MM.1S (cell line): ENCODE data around the gene NCS1.

Experiments
- DNase-seq: peaks from one replicate; pipeline ENCODE4 v3.0.0-alpha.2; 2015
- H2AFZ ChIP-seq: fragments of 300-600 bp; sonication (generic); 2 replicates; pipeline ENCODE4 v1.6.0; 2016; ENCODE audit warnings: antibody characterized with exemption, low read length
- H3F3A ChIP-seq: fragments of 300-600 bp; sonication (generic); 2 replicates; pipeline ENCODE4 v1.6.1; 2016; ENCODE audit warnings: mild to moderate bottlenecking, antibody characterized with exemption, low read length, moderate library complexity, mixed read lengths; ENCODE audit not compliant: insufficient read depth
- H3K27ac ChIP-seq: fragments of 300-600 bp; sonication (generic); 2 replicates; pipeline ENCODE4 v1.5.1; 2016; ENCODE audit warnings: mild to moderate bottlenecking, low read length
- H3K27me3 ChIP-seq: fragments of 300-600 bp; sonication (generic); replicated peaks from 2 replicates; pipeline ENCODE4 v1.6.0; 2016; ENCODE audit warnings: low read length; ENCODE audit not compliant: insufficient read depth
- H3K36me3 ChIP-seq: fragments of 300-600 bp; sonication (generic); replicated peaks from 2 replicates; pipeline ENCODE4 v1.6.1; 2016; ENCODE audit warnings: mild to moderate bottlenecking, low read length, mixed read lengths; ENCODE audit not compliant: insufficient read depth
- H3K4me1 ChIP-seq: fragments of 300-600 bp; sonication (generic); 2 replicates; pipeline ENCODE4 v1.6.1; 2016; ENCODE audit warnings: low read length, mixed read lengths
- H3K4me2 ChIP-seq: fragments of 300-600 bp; sonication (generic); 2 replicates; pipeline ENCODE4 v1.6.0; 2016; ENCODE audit warnings: low read depth, low read length
- H3K4me3 ChIP-seq: fragments of 300-600 bp; sonication (generic); 2 replicates; pipeline ENCODE4 v1.5.1; 2016; ENCODE audit warnings: low read length, mixed read lengths
- H3K79me2 ChIP-seq: fragments of 300-600 bp; sonication (generic); 2 replicates; pipeline ENCODE4 v1.6.1; 2016; ENCODE audit warnings: mixed run types, low read length, mixed read lengths
- H3K9ac ChIP-seq: fragments of 300-600 bp; sonication (generic); 2 replicates; pipeline ENCODE4 v1.6.1; 2016; ENCODE audit warnings: low read length, mixed read lengths
- H3K9me2 ChIP-seq: fragments of 300-600 bp; sonication (generic); replicated peaks from 2 replicates; pipeline ENCODE4 v1.6.1; 2016; ENCODE audit warnings: mild to moderate bottlenecking, low read length, mixed read lengths; ENCODE audit not compliant: insufficient read depth
- H3K9me3 ChIP-seq: fragments of 300-600 bp; sonication (generic); replicated peaks from 2 replicates; pipeline ENCODE4 v1.6.1; 2016; ENCODE audit warnings: mild to moderate bottlenecking, low read length, mixed read lengths; ENCODE audit not compliant: insufficient read depth
- H4K20me1 ChIP-seq: fragments of 300-600 bp; sonication (generic); 2 replicates; pipeline ENCODE4 v1.6.1; 2016; ENCODE audit warnings: mild to moderate bottlenecking, low read length, moderate library complexity, mixed read lengths; ENCODE audit not compliant: insufficient read depth
- CTCF ChIP-seq: fragments of 300-600 bp; sonication (generic); IDR thresholded peaks from 2 replicates; pipeline ENCODE4 v1.5.1; 2016; ENCODE audit warnings: antibody characterized with exemption, low read length, mixed read lengths
- EZH2 ChIP-seq: fragments of 300-600 bp; sonication (generic); optimal IDR thresholded peaks from 2 replicates; pipeline ENCODE3; 2017; ENCODE audit warnings: low read depth, mild to moderate bottlenecking, antibody characterized with exemption, low read length, mixed read lengths
- EZH2phosphoT487 ChIP-seq: fragments of 300-600 bp; sonication (generic); IDR thresholded peaks from 2 replicates; pipeline ENCODE4 v1.6.1; 2018; ENCODE audit warnings: antibody characterized with exemption, low read length

Gene NCS1

GRCh38 chr9:130183133-130183762 lies 11.0 kb downstream of the NCS1 start:
- no peaks in the 10 kb centered on the region for H3K9me2 ChIP-seq
- H3K36me3 ChIP-seq, result no peaks in the 10 kb centered on the region
- no peaks in the 10 kb centered on the region for H3F3A ChIP-seq
- no peak for DNase-seq
- no peak overlapping the region for H3K27ac ChIP-seq
- H3K27me3 ChIP-seq, result peaks cover 96% of the 10 kb centered on the region
- no peak overlapping the region for H3K4me2 ChIP-seq
- H3K79me2 ChIP-seq, result no peaks in the 10 kb centered on the region
- H4K20me1 ChIP-seq, result no peaks in the 10 kb centered on the region
- no peak overlapping the region for H3K4me3 ChIP-seq
- no peaks in the 10 kb centered on the region for H3K4me1 ChIP-seq
- no peak overlapping the region for H3K9ac ChIP-seq
- no peak for TF ChIP-seq EZH2phosphoT487
- TF ChIP-seq EZH2, result no peak
- TF ChIP-seq CTCF, result no peak
- no peaks in the 10 kb centered on the region for H3K9me3 ChIP-seq
- H2AFZ ChIP-seq, result no peak overlapping the region

- DNase-seq, result no peak
- Histone ChIP-seq H3K36me3 (no peaks in the 10 kb centered on the region), H3K4me2 (no peak overlapping the region), H3K9me3 (no peaks in the 10 kb centered on the region), H4K20me1 (no peaks in the 10 kb centered on the region), H3K27ac (no peak overlapping the region), H3F3A (no peaks in the 10 kb centered on the region), H2AFZ (no peak overlapping the region), H3K4me1 (no peaks in the 10 kb centered on the region), H3K9me2 (no peaks in the 10 kb centered on the region), H3K4me3 (no peak overlapping the region), H3K79me2 (no peaks in the 10 kb centered on the region), H3K27me3 (peaks cover 93% of the 10 kb centered on the region), H3K9ac (no peak overlapping the region)
- TF ChIP-seq EZH2phosphoT487 (no peak), EZH2 (no peak), CTCF (no peak)
Observed at GRCh38 chr9:130185017-130185416, 12.8 kb downstream of the NCS1 start.

GRCh38 chr9:130185490-130186031 lies 13.4 kb downstream of the NCS1 start:
- H3K79me2 ChIP-seq, result no peaks in the 10 kb centered on the region
- no peak overlapping the region for H3K4me2 ChIP-seq
- no peaks in the 10 kb centered on the region for H3F3A ChIP-seq
- H4K20me1 ChIP-seq, result no peaks in the 10 kb centered on the region
- H3K9me3 ChIP-seq, result no peaks in the 10 kb centered on the region
- H3K36me3 ChIP-seq, result no peaks in the 10 kb centered on the region
- TF ChIP-seq EZH2phosphoT487 (no peak), CTCF (no peak), EZH2 (no peak)
- no peak overlapping the region for H3K4me3 ChIP-seq
- no peak overlapping the region for H2AFZ ChIP-seq
- no peak overlapping the region for H3K9ac ChIP-seq
- no peaks in the 10 kb centered on the region for H3K4me1 ChIP-seq
- H3K9me2 ChIP-seq, result no peaks in the 10 kb centered on the region
- DNase-seq, result no peak
- H3K27ac ChIP-seq, result no peak overlapping the region
- peaks cover 93% of the 10 kb centered on the region for H3K27me3 ChIP-seq
